GM12875 (cell line): ENCODE results near the gene THBS2.

Experiments used
- H3K4me3 ChIP-seq: one replicate; pipeline ENCODE4 v1.5.1; 2011; ENCODE audit warnings: low read depth, low read length, control low read depth
- TF ChIP-seq, protein P1 (sequence below): IDR thresholded peaks from 2 replicates; pipeline ENCODE4 v1.5.1; 2011; ENCODE audit warnings: low read depth, mild to moderate bottlenecking, control low read depth, inconsistent platforms, low read length, moderate library complexity, borderline replicate concordance; ENCODE audit not compliant: insufficient read depth

Gene THBS2

DNA sequence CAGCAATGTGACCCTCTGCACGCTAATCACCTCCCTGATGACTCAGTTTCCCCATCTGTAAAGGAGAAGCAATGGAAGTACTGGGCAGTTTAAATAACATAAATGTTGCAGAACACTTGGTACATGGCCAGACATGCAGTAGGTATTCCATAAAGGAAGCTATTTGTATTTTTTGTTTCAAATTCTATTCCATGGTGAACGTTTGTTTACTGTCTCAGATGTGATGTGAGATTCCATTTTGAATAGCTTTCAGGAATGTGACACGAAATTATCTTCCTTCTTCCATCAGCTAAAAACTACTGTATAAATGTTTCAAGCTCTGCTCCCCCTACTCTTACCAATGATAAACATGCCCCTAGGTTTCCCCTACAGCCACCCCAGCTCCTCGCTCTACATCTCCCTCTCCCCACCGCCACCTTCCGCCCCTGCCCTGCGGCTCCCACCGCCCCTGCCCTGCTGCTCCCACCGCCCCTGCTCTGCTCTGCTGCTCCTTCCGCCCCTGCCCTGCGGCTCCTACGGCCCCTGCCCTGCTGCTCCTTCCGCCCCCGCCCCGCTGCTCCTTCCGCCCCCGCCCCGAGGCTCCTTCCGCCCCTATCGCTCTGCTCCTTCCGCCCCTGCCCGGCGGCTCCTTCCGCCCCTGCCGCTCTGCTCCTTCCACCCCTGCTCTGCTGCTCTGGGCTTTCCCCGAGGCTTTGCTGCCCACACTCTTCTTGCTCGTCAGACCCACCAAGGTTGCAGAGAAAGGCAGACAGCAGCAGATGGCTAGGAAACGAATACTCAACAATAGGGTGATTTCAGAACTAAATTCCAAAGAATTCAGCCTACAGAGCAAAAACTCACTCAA, 78.9 kb downstream of the THBS2 start:
- no peak overlapping the region for H3K4me3 ChIP-seq
- TF ChIP-seq, protein P1, sequence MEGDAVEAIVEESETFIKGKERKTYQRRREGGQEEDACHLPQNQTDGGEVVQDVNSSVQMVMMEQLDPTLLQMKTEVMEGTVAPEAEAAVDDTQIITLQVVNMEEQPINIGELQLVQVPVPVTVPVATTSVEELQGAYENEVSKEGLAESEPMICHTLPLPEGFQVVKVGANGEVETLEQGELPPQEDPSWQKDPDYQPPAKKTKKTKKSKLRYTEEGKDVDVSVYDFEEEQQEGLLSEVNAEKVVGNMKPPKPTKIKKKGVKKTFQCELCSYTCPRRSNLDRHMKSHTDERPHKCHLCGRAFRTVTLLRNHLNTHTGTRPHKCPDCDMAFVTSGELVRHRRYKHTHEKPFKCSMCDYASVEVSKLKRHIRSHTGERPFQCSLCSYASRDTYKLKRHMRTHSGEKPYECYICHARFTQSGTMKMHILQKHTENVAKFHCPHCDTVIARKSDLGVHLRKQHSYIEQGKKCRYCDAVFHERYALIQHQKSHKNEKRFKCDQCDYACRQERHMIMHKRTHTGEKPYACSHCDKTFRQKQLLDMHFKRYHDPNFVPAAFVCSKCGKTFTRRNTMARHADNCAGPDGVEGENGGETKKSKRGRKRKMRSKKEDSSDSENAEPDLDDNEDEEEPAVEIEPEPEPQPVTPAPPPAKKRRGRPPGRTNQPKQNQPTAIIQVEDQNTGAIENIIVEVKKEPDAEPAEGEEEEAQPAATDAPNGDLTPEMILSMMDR: no peak

DNA sequence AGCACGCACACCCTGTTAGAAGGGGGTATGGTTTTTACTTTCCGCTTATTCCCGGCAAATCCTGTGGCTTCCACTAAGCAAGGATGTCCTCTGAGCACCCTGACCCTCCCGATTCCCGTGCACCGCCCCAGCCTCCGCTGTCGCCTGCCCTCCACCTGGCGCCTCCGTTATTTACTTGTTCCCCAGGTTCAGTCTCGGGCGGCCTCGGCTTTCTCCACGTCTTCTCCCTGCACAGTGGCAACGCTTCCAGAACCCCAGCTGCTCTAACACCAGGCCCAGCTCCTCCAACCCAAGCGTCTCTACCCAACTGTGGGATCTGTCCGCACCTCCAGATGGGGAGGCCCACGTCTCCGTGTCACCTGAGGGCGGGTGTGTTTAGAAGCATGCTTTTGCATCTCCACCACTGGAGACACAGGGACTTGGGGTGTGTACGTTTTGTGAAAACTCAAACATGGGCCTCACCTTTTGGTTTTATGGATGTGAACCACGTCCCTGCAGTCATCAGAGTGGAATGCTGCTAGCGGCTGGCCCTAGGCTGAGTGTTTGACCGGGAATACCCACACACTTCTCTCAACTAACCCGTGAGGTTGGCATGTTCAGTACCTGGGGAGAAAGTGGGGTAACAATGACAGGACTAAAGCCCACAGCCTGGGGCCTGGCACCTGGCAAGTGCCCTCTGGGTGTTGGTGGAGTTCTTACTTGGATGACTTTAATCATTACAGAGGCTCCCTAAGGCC, 79.9 kb downstream of the THBS2 start:
- TF ChIP-seq, protein P1: no peak

DNA sequence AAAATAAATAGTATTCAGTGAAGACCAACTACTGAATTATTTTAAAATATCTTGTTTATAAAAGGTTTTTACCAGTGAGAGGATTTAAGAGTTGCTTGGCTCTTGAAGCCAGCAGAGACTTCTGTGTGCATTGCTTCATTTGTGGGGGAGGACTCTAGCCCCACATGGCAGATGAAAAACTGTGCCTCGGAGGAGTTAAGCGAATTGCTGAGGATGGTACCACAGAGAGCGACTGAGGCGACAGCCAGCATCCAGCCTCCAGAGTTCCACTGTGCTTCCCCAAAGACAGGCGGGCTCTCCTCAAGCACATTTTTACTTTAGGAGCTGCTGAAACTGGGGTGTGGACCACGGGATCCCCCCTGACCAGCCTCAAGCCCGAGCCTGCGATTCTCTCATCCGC, 80.7 kb downstream of the THBS2 start:
- H3K4me3 ChIP-seq: no peak overlapping the region
- TF ChIP-seq, protein P1: no peak

More for the DNA sequence above, 79.9 kb downstream of the THBS2 start:
- H3K4me3 ChIP-seq: no peak overlapping the region

DNA sequence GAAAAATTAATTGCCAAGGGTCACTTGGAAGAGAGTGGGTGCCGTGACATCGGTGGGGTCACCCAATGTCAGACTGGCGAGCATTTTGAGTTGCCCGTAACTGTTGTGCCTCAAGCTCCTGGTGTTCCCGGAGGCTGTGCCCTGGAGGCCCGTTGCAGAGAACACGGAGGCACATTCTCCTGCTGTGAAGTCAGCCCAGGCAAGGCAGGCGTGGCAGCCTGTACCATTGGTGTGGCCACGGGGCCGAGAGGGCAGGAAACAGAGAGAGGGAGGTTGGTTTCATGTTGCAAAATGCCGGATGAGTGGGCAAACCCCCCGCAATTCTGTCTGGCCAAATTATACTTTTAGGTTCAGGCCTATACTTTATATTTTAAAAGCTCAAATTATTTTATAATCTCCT, 81.2 kb downstream of the THBS2 start:
- TF ChIP-seq, protein P1: no peak
- no peak overlapping the region for H3K4me3 ChIP-seq

DNA sequence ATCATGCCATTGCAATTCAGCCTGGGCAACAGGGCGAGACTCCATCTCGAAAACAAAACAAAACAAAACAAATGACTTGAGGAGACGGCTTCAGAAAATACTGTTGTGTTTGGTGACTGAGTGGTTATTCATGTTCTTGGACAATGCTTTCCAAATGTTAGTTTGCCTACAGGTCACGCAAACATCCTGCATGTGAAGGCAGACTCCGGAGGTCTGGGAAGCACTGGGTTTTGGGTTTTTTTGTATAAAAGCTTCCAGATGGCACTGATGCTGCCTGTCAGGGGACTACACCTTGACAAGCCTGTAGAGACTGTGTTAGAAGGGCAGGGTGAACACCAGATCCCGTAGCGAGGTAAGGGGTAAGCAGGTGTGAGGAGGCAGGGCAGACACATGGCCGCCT, 81.7 kb downstream of the THBS2 start:
- H3K4me3 ChIP-seq: no peak overlapping the region
- TF ChIP-seq, protein P1: no peak

DNA sequence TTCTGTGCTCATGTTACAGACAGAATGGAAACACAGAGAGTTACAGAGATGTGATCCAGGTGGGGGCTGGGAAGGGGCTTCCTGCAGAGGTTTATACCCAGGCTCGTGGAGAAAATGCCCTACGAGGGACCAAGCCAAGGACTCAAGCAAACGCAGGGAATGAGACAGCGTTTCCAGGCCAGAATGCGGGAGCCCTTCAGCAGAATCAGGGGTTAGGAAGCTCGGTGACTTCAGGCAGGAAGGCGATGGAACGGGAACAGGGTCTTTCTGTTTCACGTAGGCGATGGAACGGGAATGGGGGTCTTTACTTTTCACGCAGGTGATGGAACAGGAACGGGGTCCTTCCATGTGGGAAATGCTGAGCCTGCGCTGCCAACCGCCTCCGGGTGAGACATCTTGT, 82.6 kb downstream of the THBS2 start:
- H3K4me3 ChIP-seq: no peak overlapping the region
- TF ChIP-seq, protein P1: no peak

DNA sequence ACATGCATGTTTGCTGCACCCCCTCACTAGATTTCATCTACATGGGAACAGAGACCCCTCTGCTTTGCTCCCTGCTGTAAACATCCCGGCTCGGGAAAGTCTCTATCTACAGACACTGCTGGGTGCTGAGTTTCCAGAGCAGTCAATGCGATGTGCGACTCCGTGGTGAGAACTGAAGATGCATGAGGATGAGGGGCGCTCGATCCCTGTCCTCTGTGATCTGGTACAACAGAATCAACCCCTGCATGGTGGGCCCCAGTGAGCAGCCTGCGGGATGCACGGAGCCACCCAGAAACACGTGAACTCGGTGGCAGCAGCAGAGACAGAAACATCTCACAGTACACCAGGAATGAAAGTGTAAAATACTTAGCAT, 83.1 kb downstream of the THBS2 start:
- TF ChIP-seq, protein P1: no peak
- no peak overlapping the region for H3K4me3 ChIP-seq
